IMR-90 (cell line): ENCODE results near the gene PYY. TPM values are rescaled to one million over a fixed set of nuclear protein-coding genes. Genes with fewer than 3 reads are reported as not detected.

Experiments used
- ATAC-seq: fragments of 200-7000 bp; cut with Tn5 transposase; 2 replicates; pipeline ENCODE4 v1.9.1; 2020; ENCODE audit warnings: low read depth, mild to moderate bottlenecking, moderate library complexity
- BruUV-seq: library from RNA; stranded (reverse); fragments of 400-500 nt; replicated peaks from 2 replicates; lab custom pipeline; 2021; lab: Mats Ljungman, UMichigan
- CTCF ChIA-PET: fragments of 300-600 bp; formaldehyde crosslinking; extraction: SDS; loops from one replicate; lab custom pipeline; 2021; ENCODE audit warnings: antibody characterized with exemption; lab: Yijun Ruan, JAX
- POLR2A ChIA-PET: fragments of 300-600 bp; sonication (Branson Sonifier 250); formaldehyde crosslinking; loops from one replicate; lab custom pipeline; 2022; ENCODE audit warnings: antibody characterized with exemption; ENCODE audit not compliant: unreplicated experiment; lab: Charles Lee
- DNase-seq: peaks from one replicate; pipeline ENCODE4 v3.0.0; 2013
- H2AFZ ChIP-seq: replicated peaks from 2 replicates; pipeline ENCODE3; 2013; ENCODE audit warnings: low read length, mild to moderate bottlenecking; ENCODE audit not compliant: poor library complexity
- H2AK5ac ChIP-seq: 2 replicates; pipeline ENCODE4 v1.6.1; 2013; ENCODE audit warnings: low read depth, low read length, inconsistent platforms
- H2AK9ac ChIP-seq: replicated peaks from 2 replicates; pipeline ENCODE3; 2013; ENCODE audit warnings: mild to moderate bottlenecking, low read depth, low read length, moderate library complexity; ENCODE audit not compliant: poor library complexity
- H2BK120ac ChIP-seq: 2 replicates; pipeline ENCODE4 v1.6.1; 2013; ENCODE audit warnings: low read depth, low read length, inconsistent platforms
- H2BK15ac ChIP-seq: 3 replicates; pipeline ENCODE4 v1.6.1; 2013; ENCODE audit warnings: low read depth, low read length, inconsistent platforms
- H2BK20ac ChIP-seq: 2 replicates; pipeline ENCODE4 v1.6.1; 2013; ENCODE audit warnings: low read depth, mild to moderate bottlenecking, inconsistent platforms, low read length, moderate library complexity
- H2BK5ac ChIP-seq: 2 replicates; pipeline ENCODE4 v1.6.1; 2013; ENCODE audit warnings: mild to moderate bottlenecking, low read depth, low read length, inconsistent platforms; ENCODE audit not compliant: poor library complexity, severe bottlenecking
- H3K14ac ChIP-seq: replicated peaks from 2 replicates; pipeline ENCODE4 v1.6.1; 2013; ENCODE audit warnings: low read depth, low read length, inconsistent platforms
- H3K18ac ChIP-seq: 2 replicates; pipeline ENCODE4 v1.6.1; 2013; ENCODE audit warnings: low read depth, low read length, control low read depth
- H3K23ac ChIP-seq: 2 replicates; pipeline ENCODE4 v1.6.1; 2013; ENCODE audit warnings: low read depth, low read length, inconsistent platforms
- H3K27ac ChIP-seq: 2 replicates; pipeline ENCODE4 v1.5.1; 2013; ENCODE audit warnings: mild to moderate bottlenecking, control low read depth, low read length; ENCODE audit not compliant: insufficient read depth
- H3K27me3 ChIP-seq: 2 replicates; pipeline ENCODE4 v1.6.1; 2013; ENCODE audit warnings: low read length; ENCODE audit not compliant: control insufficient read depth, insufficient read depth
- H3K36me3 ChIP-seq: 2 replicates; pipeline ENCODE4 v1.6.1; 2013; ENCODE audit warnings: low read length, mixed read lengths; ENCODE audit not compliant: control insufficient read depth, insufficient read depth
- H3K4ac ChIP-seq: 2 replicates; pipeline ENCODE4 v1.6.1; 2013; ENCODE audit warnings: low read depth, low read length, inconsistent platforms
- H3K4me1 ChIP-seq: 2 replicates; pipeline ENCODE4 v1.6.1; 2013; ENCODE audit warnings: low read length, mixed read lengths; ENCODE audit not compliant: control insufficient read depth, insufficient read depth
- H3K4me2 ChIP-seq: 2 replicates; pipeline ENCODE4 v1.6.1; 2013; ENCODE audit warnings: low read depth, mild to moderate bottlenecking, control low read depth, low read length, moderate library complexity
- H3K4me3 ChIP-seq: 2 replicates; pipeline ENCODE4 v1.5.1; 2013; ENCODE audit warnings: low read depth, mild to moderate bottlenecking, control low read depth, low read length, moderate library complexity; ENCODE audit not compliant: insufficient read depth
- H3K56ac ChIP-seq: 2 replicates; pipeline ENCODE4 v1.6.1; 2013; ENCODE audit warnings: low read length, inconsistent platforms; ENCODE audit not compliant: insufficient read depth; ENCODE audit errors: extremely low read depth
- H3K79me1 ChIP-seq, 2 experiments: 2 replicates each; pipeline ENCODE4 v1.6.1; 2013; ENCODE audit warnings: low read length in 2 of 2, inconsistent platforms in 1 of 2, low read depth in 1 of 2
- H3K9ac ChIP-seq: 2 replicates; pipeline ENCODE4 v1.6.1; 2013; ENCODE audit warnings: low read depth, low read length, control low read depth
- H3K9me1 ChIP-seq: 2 replicates; pipeline ENCODE4 v1.6.1; 2013; ENCODE audit warnings: low read length, inconsistent platforms; ENCODE audit not compliant: insufficient read depth
- H3K9me3 ChIP-seq: 2 replicates; pipeline ENCODE4 v1.6.1; 2013; ENCODE audit warnings: low read length; ENCODE audit not compliant: control insufficient read depth, insufficient read depth
- H4K20me1 ChIP-seq: 2 replicates; pipeline ENCODE4 v1.6.1; 2013; ENCODE audit warnings: low read length, inconsistent platforms; ENCODE audit not compliant: insufficient read depth
- H4K5ac ChIP-seq: 2 replicates; pipeline ENCODE4 v1.6.1; 2013; ENCODE audit warnings: mild to moderate bottlenecking, low read depth, low read length, control low read depth
- H4K8ac ChIP-seq, 2 experiments: 2 replicates each; pipeline ENCODE4 v1.6.1; 2013; ENCODE audit warnings: low read depth in 2 of 2, low read length in 2 of 2, control low read depth in 1 of 2, inconsistent platforms in 1 of 2
- H4K91ac ChIP-seq: 2 replicates; pipeline ENCODE4 v1.6.1; 2013; ENCODE audit warnings: low read depth, low read length, inconsistent platforms; ENCODE audit not compliant: insufficient read depth
- CEBPB ChIP-seq: IDR thresholded peaks from 2 replicates; pipeline ENCODE4 v1.6.1; 2012; ENCODE audit warnings: low read depth, low read length, improper control_type of control experiment
- CHD1 ChIP-seq: IDR thresholded peaks from 2 replicates; pipeline ENCODE4 v1.6.1; 2012; ENCODE audit warnings: low read depth, low read length, improper control_type of control experiment
- MAFK ChIP-seq: IDR thresholded peaks from 2 replicates; pipeline ENCODE4 v1.6.1; 2012; ENCODE audit warnings: low read depth, low read length, improper control_type of control experiment
- MAZ ChIP-seq: IDR thresholded peaks from 2 replicates; pipeline ENCODE4 v1.6.1; 2012; ENCODE audit warnings: low read depth, mild to moderate bottlenecking, low read length, improper control_type of control experiment, moderate library complexity, borderline replicate concordance
- WGBS, 2 experiments: methylation state at CpG; one replicate each; pipeline versions ENCODE4 v1.1.5 to v1.1.7; 2013; ENCODE audit warnings: missing lambda C conversion rate in 2 of 2; ENCODE audit not compliant: insufficient read length in 1 of 2; ENCODE audit errors: extremely low coverage in 2 of 2; 5-methylcytosine and 5-hydroxymethylcytosine counted together
- dilution Hi-C: fragments of 300-500 bp; cut with HindIII; formaldehyde crosslinking; loops from one replicate; pipeline ENCODE4 v1.14.3; 2018; ENCODE audit warnings: low sequenced_read_pairs; ENCODE audit not compliant: unreplicated experiment
- in situ Hi-C: fragments of 300-500 bp; cut with MboI; formaldehyde crosslinking; loops from 3 replicates; pipeline ENCODE4 v1.14.3; 2019; ENCODE audit warnings: low sequenced_read_pairs, inconsistent platforms, mixed read lengths
- intact Hi-C: fragments of 100-400 bp; cut with micrococcal nuclease; formaldehyde crosslinking; loops from 2 replicates; pipeline ENCODE4 v1.10.0; 2022
- polyA plus RNA-seq, 3 experiments: library from polyadenylated mRNA; depleted of rRNA; stranded (reverse); fragments of >200 nt; gene quantifications; 2 replicates each; pipeline ENCODE4 v1.2.3, GENCODE V29; 2012; ENCODE audit warnings: low replicate concordance in 1 of 3
- total RNA-seq: library from RNA; depleted of rRNA; stranded (reverse); fragments of >200 nt; gene quantifications from 2 replicates; pipeline ENCODE4 v1.2.3, GENCODE V29; 2012

The PYY gene
- total and polyA plus RNA-seq, 2 of the 4 experiments (the other 2 are of a cell fraction) = not detected

DNA sequence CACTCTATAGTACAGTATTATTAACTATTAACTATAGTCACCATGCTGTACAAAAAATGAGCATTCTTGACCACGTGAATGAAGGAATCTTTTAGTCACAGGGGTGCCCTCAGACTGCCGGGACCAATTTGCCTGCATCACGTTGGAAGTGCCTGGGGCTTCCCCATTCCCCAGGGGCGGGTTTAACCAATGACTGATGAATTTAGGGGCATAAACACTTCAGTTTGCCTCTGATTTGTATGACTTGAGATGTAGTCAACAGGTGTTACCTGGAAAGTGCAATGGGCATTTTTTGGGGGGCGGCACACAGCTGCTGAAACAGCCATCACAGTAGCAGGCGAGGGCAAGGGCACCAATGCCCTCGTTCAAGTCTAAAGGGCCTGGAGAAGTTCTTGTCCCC lies 8.7 kb upstream of the PYY start:
- Histone ChIP-seq H3K56ac (no peak overlapping the region), H2BK15ac (no peak overlapping the region), H3K14ac (no peak overlapping the region), H3K18ac (no peak overlapping the region), H3K23ac (no peak overlapping the region), H3K36me3 (no peaks in the 10 kb centered on the region), H2BK5ac (no peak overlapping the region), H2AK9ac (no peak overlapping the region), H4K91ac (no peak overlapping the region), H2AFZ (no peak overlapping the region), H3K9me3 (no peaks in the 10 kb centered on the region), H4K20me1 (no peaks in the 10 kb centered on the region; the same call in 1 of the 2 replicates), H2BK20ac (no peak overlapping the region), H3K27ac (no peak overlapping the region), H3K27me3 (peaks cover 30% of the 10 kb centered on the region), H3K4me3 (no peak overlapping the region), H3K9ac (no peak overlapping the region), H4K8ac (no peak overlapping the region), H3K4ac (no peak overlapping the region), H3K9me1 (no peaks in the 10 kb centered on the region), H3K79me1 (no peaks in the 10 kb centered on the region), H3K4me1 (no peaks in the 10 kb centered on the region), H2AK5ac (no peak overlapping the region), H2BK120ac (no peak overlapping the region), H4K5ac (no peak overlapping the region), H3K4me2 (no peak overlapping the region)
- in situ Hi-C loops = no loop called here
- ATAC-seq (no peak), DNase-seq (no peak)
- TF ChIP-seq MAZ (no peak), CHD1 (no peak), CEBPB (no peak), MAFK (no peak)
- BruUV-seq = no TSS peak
- intact Hi-C loops = no loop called here
- 42% methylated on average over 4 of the region's 7 CpGs; no CpG with 5 or more reads in 1 of the 2 experiments for WGBS, 2 experiments
- dilution Hi-C loops = no loop called here
- CTCF ChIA-PET = interaction anchor here (0.6 to 0.9 kb wide), 2 partner anchors 18 to 20 kb away, joined by 3 to 6 read pairs; no protein-coding TSS in a partner anchor
- POLR2A ChIA-PET = no interaction called here
